H9 (cell line): ENCODE data around the gene IL15. TPM values are rescaled to one million over a fixed set of nuclear protein-coding genes. Genes with fewer than 3 reads are reported as not detected.
"Not testable (repeated sequence)": the region's sequence is repeated elsewhere in the genome, so short reads cannot be mapped to it uniquely, and the experiment has no call there.

Experiments used
- DNase-seq: peaks from one replicate; pipeline ENCODE4 v3.0.0-alpha.2; 2017
- H2AFZ ChIP-seq: one replicate; pipeline ENCODE4 v1.6.1; 2013; ENCODE audit warnings: mild to moderate bottlenecking, low read length, control low read depth, moderate library complexity
- H2AK5ac ChIP-seq: 2 replicates; pipeline ENCODE4 v1.6.1; 2013; ENCODE audit warnings: low read length, control low read depth, mixed read lengths; ENCODE audit not compliant: insufficient read length
- H2BK120ac ChIP-seq: one replicate; pipeline ENCODE4 v1.6.1; 2013; ENCODE audit warnings: low read depth, mild to moderate bottlenecking, low read length, control low read depth, inconsistent platforms; ENCODE audit not compliant: poor library complexity, severe bottlenecking
- H2BK12ac ChIP-seq: 2 replicates; pipeline ENCODE4 v1.6.1; 2013; ENCODE audit warnings: low read length, control low read depth, mixed read lengths, low read depth; ENCODE audit not compliant: insufficient read length
- H2BK15ac ChIP-seq: 2 replicates; pipeline ENCODE4 v1.6.1; 2013; ENCODE audit warnings: low read depth, low read length, control low read depth
- H2BK20ac ChIP-seq: one replicate; pipeline ENCODE4 v1.6.1; 2013; ENCODE audit warnings: low read depth, mild to moderate bottlenecking, low read length, control low read depth, inconsistent platforms; ENCODE audit not compliant: poor library complexity, severe bottlenecking
- H2BK5ac ChIP-seq: 2 replicates; pipeline ENCODE4 v1.6.1; 2013; ENCODE audit warnings: low read length, control low read depth, mixed read lengths; ENCODE audit not compliant: insufficient read length
- H3K14ac ChIP-seq: 2 replicates; pipeline ENCODE4 v1.6.1; 2013; ENCODE audit warnings: low read length, control low read depth; ENCODE audit not compliant: insufficient read depth
- H3K18ac ChIP-seq: 2 replicates; pipeline ENCODE4 v1.6.1; 2013; ENCODE audit warnings: low read depth, mild to moderate bottlenecking, mixed read lengths, low read length, control low read depth; ENCODE audit not compliant: insufficient read length
- H3K23ac ChIP-seq: 2 replicates; pipeline ENCODE4 v1.6.1; 2013; ENCODE audit warnings: low read length, control low read depth, mixed read lengths, low read depth; ENCODE audit not compliant: insufficient read length
- H3K23me2 ChIP-seq: 2 replicates; pipeline ENCODE4 v1.6.1; 2013; ENCODE audit warnings: low read depth, mild to moderate bottlenecking, mixed read lengths, low read length, control low read depth; ENCODE audit not compliant: insufficient read length, poor library complexity, severe bottlenecking
- H3K27ac ChIP-seq: 2 replicates; pipeline ENCODE4 v1.5.1; 2013; ENCODE audit warnings: low read length, control low read depth, mixed read lengths, low read depth; ENCODE audit not compliant: insufficient read length
- H3K27me3 ChIP-seq: 2 replicates; pipeline ENCODE4 v1.6.1; 2013; ENCODE audit warnings: low read length, control low read depth, inconsistent platforms; ENCODE audit not compliant: insufficient read depth
- H3K4ac ChIP-seq: 2 replicates; pipeline ENCODE4 v1.6.1; 2013; ENCODE audit warnings: low read depth, mild to moderate bottlenecking, control low read depth, inconsistent platforms, low read length, moderate library complexity
- H3K4me1 ChIP-seq: 2 replicates; pipeline ENCODE4 v1.6.1; 2013; ENCODE audit warnings: low read length, control low read depth, inconsistent platforms; ENCODE audit not compliant: insufficient read depth
- H3K4me2 ChIP-seq: 2 replicates; pipeline ENCODE4 v1.6.1; 2013; ENCODE audit warnings: low read length, control low read depth, mixed read lengths; ENCODE audit not compliant: insufficient read length, insufficient read depth
- H3K56ac ChIP-seq: 2 replicates; pipeline ENCODE4 v1.6.1; 2013; ENCODE audit warnings: low read depth, mild to moderate bottlenecking, mixed read lengths, low read length, control low read depth; ENCODE audit not compliant: insufficient read length
- H3K79me1 ChIP-seq: 2 replicates; pipeline ENCODE4 v1.6.1; 2013; ENCODE audit warnings: low read depth, mild to moderate bottlenecking, moderate library complexity, low read length, control low read depth, inconsistent platforms; ENCODE audit not compliant: insufficient read depth, poor library complexity, severe bottlenecking
- H3K79me2 ChIP-seq: 2 replicates; pipeline ENCODE4 v1.6.1; 2013; ENCODE audit warnings: low read length, control low read depth, inconsistent platforms; ENCODE audit not compliant: insufficient read depth
- H3K9ac ChIP-seq: 2 replicates; pipeline ENCODE4 v1.6.1; 2013; ENCODE audit warnings: low read length, control low read depth, mixed read lengths; ENCODE audit not compliant: insufficient read length; ENCODE audit errors: extremely low read depth
- H3K9me3 ChIP-seq: one replicate; pipeline ENCODE4 v1.6.1; 2013; ENCODE audit warnings: low read depth, low read length, inconsistent platforms; ENCODE audit not compliant: control insufficient read depth
- H3T11ph ChIP-seq: one replicate; pipeline ENCODE4 v1.6.1; 2013; ENCODE audit warnings: mild to moderate bottlenecking, low read length, control low read depth, inconsistent platforms
- H4K20me1 ChIP-seq: one replicate; pipeline ENCODE4 v1.6.1; 2013; ENCODE audit not compliant: control insufficient read depth, insufficient read length, insufficient read depth
- H4K5ac ChIP-seq: 2 replicates; pipeline ENCODE4 v1.6.1; 2013; ENCODE audit warnings: low read depth, mild to moderate bottlenecking, mixed read lengths, low read length, control low read depth; ENCODE audit not compliant: insufficient read length
- H4K8ac ChIP-seq: replicated peaks from 2 replicates; pipeline ENCODE4 v1.6.1; 2013; ENCODE audit warnings: low read length, control low read depth, mixed read lengths, low read depth; ENCODE audit not compliant: insufficient read length
- H4K91ac ChIP-seq: 2 replicates; pipeline ENCODE4 v1.6.1; 2013; ENCODE audit warnings: low read depth, mild to moderate bottlenecking, moderate library complexity, mixed read lengths, low read length, control low read depth; ENCODE audit not compliant: insufficient read length
- H3K27ac Mint-ChIP-seq, 3 experiments: 2 replicates in 2 of 3; 3 replicates in 1 of 3; pipeline ENCODE4 v1.8.0; 2020 to 2021; ENCODE audit warnings: mixed read lengths in 3 of 3, mild to moderate bottlenecking in 1 of 3, moderate library complexity in 1 of 3
- H3K27me3 Mint-ChIP-seq: 2 replicates; pipeline ENCODE4 v1.8.0; 2021; ENCODE audit warnings: low read depth, mild to moderate bottlenecking, moderate library complexity, mixed read lengths
- H3K36me3 Mint-ChIP-seq, 3 experiments: 2 replicates in 2 of 3; 3 replicates in 1 of 3; pipeline ENCODE4 v1.8.0; 2020 to 2021; ENCODE audit warnings: low read depth in 3 of 3, mixed read lengths in 3 of 3; ENCODE audit not compliant: insufficient read depth in 1 of 3
- H3K4me1 Mint-ChIP-seq, 2 experiments: 2 replicates each; pipeline ENCODE4 v1.8.0; 2020; ENCODE audit warnings: mixed read lengths in 2 of 2
- H3K4me3 Mint-ChIP-seq, 2 experiments: 2 replicates in 1 of 2; 3 replicates in 1 of 2; pipeline ENCODE4 v1.8.0; 2020 to 2021; ENCODE audit warnings: mild to moderate bottlenecking in 2 of 2, mixed read lengths in 2 of 2, moderate library complexity in 1 of 2
- H3K9me3 Mint-ChIP-seq, 2 experiments: 2 replicates in 1 of 2; 3 replicates in 1 of 2; pipeline ENCODE4 v1.8.0; 2020; ENCODE audit warnings: mild to moderate bottlenecking in 2 of 2, mixed read lengths in 2 of 2, moderate library complexity in 1 of 2
- WGBS: extraction: QIAGEN DNeasy Blood & Tissue Kit; methylation state at CpG from one replicate; pipeline ENCODE4 v1.1.7; 2013; ENCODE audit warnings: missing lambda C conversion rate, low lambda C conversion rate, mixed read lengths; ENCODE audit not compliant: insufficient read length; ENCODE audit errors: extremely low coverage; 5-methylcytosine and 5-hydroxymethylcytosine counted together
- total RNA-seq: library from RNA; stranded (reverse); gene quantifications from 2 replicates; pipeline ENCODE4 v1.2.1, GENCODE V29; 2021

The IL15 gene
- total RNA-seq, 1 experiment from 2014 or later: 0.61 TPM

GRCh38 chr4:141691247-141691646, 54.9 kb downstream of the IL15 start:
- H3K4me1 ChIP-seq: not testable (repeated sequence)

More at GRCh38 chr4:141691247-141691646, 54.9 kb downstream of the IL15 start:
- no CpG with 5 or more reads among the region's 1 CpG for WGBS
- H3K56ac ChIP-seq, H3K79me1 ChIP-seq, H3K27ac ChIP-seq, H2BK12ac ChIP-seq, H3K79me2 ChIP-seq, H3K14ac ChIP-seq, H3K9ac ChIP-seq, H3K4me2 ChIP-seq, H3K27me3 ChIP-seq, H3K9me3 ChIP-seq, H2AFZ ChIP-seq, H2AK5ac ChIP-seq, H3K27me3 Mint-ChIP-seq, H3K36me3 Mint-ChIP-seq, H2BK20ac ChIP-seq, H3K18ac ChIP-seq, H3K9me3 Mint-ChIP-seq, H4K91ac ChIP-seq, H3K23ac ChIP-seq, H3K27ac Mint-ChIP-seq, H2BK120ac ChIP-seq, H3K23me2 ChIP-seq, H3T11ph ChIP-seq, H2BK5ac ChIP-seq, H2BK15ac ChIP-seq, H3K4me1 Mint-ChIP-seq, H4K8ac ChIP-seq, H4K20me1 ChIP-seq, H3K4ac ChIP-seq, H3K4me3 Mint-ChIP-seq, DNase-seq, H4K5ac ChIP-seq: not testable (repeated sequence)
